Neuronal stem cell (in vitro differentiated cells): ENCODE measurements around the gene TGFB2.

Experiments used
- DNase-seq: peaks from one replicate; pipeline ENCODE4 v3.0.0-alpha.2; 2013; ENCODE audit warnings: low spot score
- H2AFZ ChIP-seq: one replicate; pipeline ENCODE4 v1.6.1; 2013; ENCODE audit warnings: mild to moderate bottlenecking, low read length, inconsistent platforms
- H2AK5ac ChIP-seq: 2 replicates; pipeline ENCODE4 v1.6.1; 2013; ENCODE audit warnings: low read depth, mild to moderate bottlenecking, inconsistent platforms, low read length, moderate library complexity, mixed read lengths
- H2BK120ac ChIP-seq: 2 replicates; pipeline ENCODE4 v1.6.1; 2013; ENCODE audit warnings: low read depth, mild to moderate bottlenecking, inconsistent platforms, low read length, moderate library complexity, mixed read lengths
- H2BK12ac ChIP-seq: one replicate; pipeline ENCODE4 v1.6.1; 2013; ENCODE audit warnings: low read length, inconsistent platforms
- H2BK15ac ChIP-seq: 2 replicates; pipeline ENCODE4 v1.6.1; 2013; ENCODE audit warnings: mild to moderate bottlenecking, low read length, inconsistent platforms, mixed read lengths
- H2BK5ac ChIP-seq: one replicate; pipeline ENCODE4 v1.6.1; 2013; ENCODE audit warnings: inconsistent platforms, mild to moderate bottlenecking, low read length, moderate library complexity
- H3K14ac ChIP-seq: one replicate; pipeline ENCODE4 v1.6.1; 2013; ENCODE audit warnings: low read length, inconsistent platforms
- H3K18ac ChIP-seq: 2 replicates; pipeline ENCODE4 v1.6.1; 2013; ENCODE audit warnings: low read length, inconsistent platforms
- H3K23ac ChIP-seq: 2 replicates; pipeline ENCODE4 v1.6.1; 2013; ENCODE audit warnings: low read depth, mild to moderate bottlenecking, mixed read lengths, low read length, inconsistent platforms; ENCODE audit not compliant: poor library complexity
- H3K27ac ChIP-seq: replicated peaks from 3 replicates; pipeline ENCODE4 v1.5.1; 2013; ENCODE audit warnings: low read length, inconsistent platforms
- H3K27me3 ChIP-seq, 3 experiments: 2 replicates each; pipeline ENCODE4 v1.6.1; 2013; ENCODE audit warnings: low read length in 3 of 3, mild to moderate bottlenecking in 2 of 3, inconsistent platforms in 1 of 3, low read depth in 1 of 3, mixed read lengths in 1 of 3, moderate library complexity in 1 of 3; ENCODE audit not compliant: control insufficient read depth in 3 of 3, insufficient read depth in 3 of 3
- H3K36me3 ChIP-seq, 2 donors: replicated peaks in 1 of 2; 2 replicates each; pipeline ENCODE4 v1.6.1; 2013; ENCODE audit warnings: low read length in 2 of 2; ENCODE audit not compliant: control insufficient read depth in 2 of 2, insufficient read depth in 2 of 2
- H3K4ac ChIP-seq: 2 replicates; pipeline ENCODE4 v1.6.1; 2013; ENCODE audit warnings: inconsistent platforms, mild to moderate bottlenecking, low read length, moderate library complexity
- H3K4me1 ChIP-seq, 2 donors: 1 replicate in 1 of 2; 2 replicates in 1 of 2; pipeline ENCODE4 v1.6.1; 2013; ENCODE audit warnings: low read length in 2 of 2, low read depth in 1 of 2; ENCODE audit not compliant: control insufficient read depth in 2 of 2, insufficient read depth in 1 of 2
- H3K4me2 ChIP-seq: one replicate; pipeline ENCODE4 v1.6.1; 2013; ENCODE audit warnings: mild to moderate bottlenecking, low read length, inconsistent platforms; ENCODE audit not compliant: insufficient read depth, poor library complexity, severe bottlenecking
- H3K4me3 ChIP-seq, 2 donors: 2 replicates each; pipeline ENCODE4 v1.5.1; 2013; ENCODE audit warnings: low read length in 2 of 2, mild to moderate bottlenecking in 2 of 2, inconsistent platforms in 1 of 2, moderate library complexity in 1 of 2
- H3K79me1 ChIP-seq: one replicate; pipeline ENCODE4 v1.6.1; 2013; ENCODE audit warnings: low read depth, mild to moderate bottlenecking, inconsistent platforms, low read length, moderate library complexity
- H3K9ac ChIP-seq: one replicate; pipeline ENCODE4 v1.6.1; 2013; ENCODE audit warnings: mild to moderate bottlenecking, low read depth, low read length, inconsistent platforms; ENCODE audit not compliant: poor library complexity
- H3K9me3 ChIP-seq, 2 donors: replicated peaks in 1 of 2; 2 replicates each; pipeline versions ENCODE3 to v1.6.1; 2013; ENCODE audit warnings: low read length in 2 of 2, mild to moderate bottlenecking in 2 of 2, inconsistent platforms in 1 of 2, low read depth in 1 of 2, mixed read lengths in 1 of 2, moderate library complexity in 1 of 2; ENCODE audit not compliant: control insufficient read depth in 2 of 2, insufficient read depth in 1 of 2
- H4K8ac ChIP-seq: one replicate; pipeline ENCODE4 v1.6.1; 2013; ENCODE audit warnings: low read depth, mild to moderate bottlenecking, inconsistent platforms, low read length, moderate library complexity
- H4K91ac ChIP-seq: one replicate; pipeline ENCODE4 v1.6.1; 2013; ENCODE audit warnings: low read length, low read depth, mild to moderate bottlenecking, inconsistent platforms; ENCODE audit not compliant: poor library complexity
- WGBS, 2 donors: extraction: QIAGEN DNeasy Blood & Tissue Kit; methylation state at CpG; one replicate each; pipeline ENCODE4 v1.1.7; 2013; ENCODE audit warnings: missing lambda C conversion rate in 2 of 2, mixed read lengths in 1 of 2; ENCODE audit not compliant: insufficient read length in 2 of 2, insufficient replicate concordance in 1 of 2; ENCODE audit errors: extremely low coverage in 2 of 2; 5-methylcytosine and 5-hydroxymethylcytosine counted together

The TGFB2 gene

GRCh38 chr1:218401998-218402785 is 57.1 kb downstream of the TGFB2 start:
- WGBS, 2 donors: no CpG with 5 or more reads among the region's 8 CpGs
- no peak overlapping the region for H4K91ac ChIP-seq
- H3K14ac ChIP-seq: no peak overlapping the region
- no peak overlapping the region for H4K8ac ChIP-seq
- H3K4me1 ChIP-seq: no peaks in the 10 kb centered on the region
- H2BK12ac ChIP-seq: no peak overlapping the region
- no peak overlapping the region for H3K4me3 ChIP-seq
- H2BK5ac ChIP-seq: no peak overlapping the region
- no peak overlapping the region for H2BK15ac ChIP-seq
- H3K27ac ChIP-seq: no peak overlapping the region
- peaks cover 0 to 3% of the 10 kb centered on the region in 2 donors for H3K9me3 ChIP-seq
- H2AFZ ChIP-seq: no peak overlapping the region
- no peak overlapping the region for H2BK120ac ChIP-seq
- H3K36me3 ChIP-seq: no peaks in the 10 kb centered on the region
- no peak overlapping the region for H3K23ac ChIP-seq
- no peaks in the 10 kb centered on the region for H3K27me3 ChIP-seq
- no peak overlapping the region for H2AK5ac ChIP-seq
- no peak overlapping the region for H3K18ac ChIP-seq
- no peak overlapping the region for H3K4ac ChIP-seq
- H3K4me2 ChIP-seq: no peak overlapping the region
- H3K79me1 ChIP-seq: no peaks in the 10 kb centered on the region
- no peak overlapping the region for H3K9ac ChIP-seq
- no peak for DNase-seq

GRCh38 chr1:218402786-218403120 is 57.6 kb downstream of the TGFB2 start:
- Histone ChIP-seq H3K23ac (no peak overlapping the region), H2BK5ac (no peak overlapping the region), H2BK15ac (no peak overlapping the region), H2BK12ac (no peak overlapping the region), H3K14ac (no peak overlapping the region), H4K91ac (no peak overlapping the region), H3K4me1 (no peaks in the 10 kb centered on the region), H3K9ac (no peak overlapping the region), H4K8ac (no peak overlapping the region), H3K27me3 (no peaks in the 10 kb centered on the region), H2AK5ac (no peak overlapping the region), H2AFZ (no peak overlapping the region), H3K4me3 (no peak overlapping the region), H2BK120ac (no peak overlapping the region), H3K4me2 (no peak overlapping the region), H3K9me3 (peaks cover 0 to 3% of the 10 kb centered on the region in 2 donors), H3K18ac (no peak overlapping the region), H3K4ac (no peak overlapping the region), H3K79me1 (no peaks in the 10 kb centered on the region), H3K36me3 (no peaks in the 10 kb centered on the region), H3K27ac (no peak overlapping the region)
- DNase-seq: no peak
- WGBS, 2 donors: no CpG with 5 or more reads among the region's 7 CpGs

GRCh38 chr1:218403300-218403699 is 58.2 kb downstream of the TGFB2 start:
- Histone ChIP-seq H4K8ac (no peak overlapping the region), H3K18ac (no peak overlapping the region), H3K4me2 (no peak overlapping the region), H3K4me3 (no peak overlapping the region), H3K4ac (no peak overlapping the region), H3K4me1 (no peaks in the 10 kb centered on the region), H2BK12ac (no peak overlapping the region), H2AFZ (no peak overlapping the region), H3K14ac (no peak overlapping the region), H2BK5ac (no peak overlapping the region), H3K9ac (no peak overlapping the region), H3K79me1 (no peaks in the 10 kb centered on the region), H2BK15ac (no peak overlapping the region), H3K27ac (no peak overlapping the region), H3K9me3 (peaks cover 0 to 3% of the 10 kb centered on the region in 2 donors), H3K36me3 (no peaks in the 10 kb centered on the region), H2BK120ac (no peak overlapping the region), H4K91ac (no peak overlapping the region), H3K23ac (no peak overlapping the region), H3K27me3 (no peaks in the 10 kb centered on the region), H2AK5ac (no peak overlapping the region)
- no peak for DNase-seq
- no CpG with 5 or more reads among the region's 7 CpGs for WGBS, 2 donors

DNA sequence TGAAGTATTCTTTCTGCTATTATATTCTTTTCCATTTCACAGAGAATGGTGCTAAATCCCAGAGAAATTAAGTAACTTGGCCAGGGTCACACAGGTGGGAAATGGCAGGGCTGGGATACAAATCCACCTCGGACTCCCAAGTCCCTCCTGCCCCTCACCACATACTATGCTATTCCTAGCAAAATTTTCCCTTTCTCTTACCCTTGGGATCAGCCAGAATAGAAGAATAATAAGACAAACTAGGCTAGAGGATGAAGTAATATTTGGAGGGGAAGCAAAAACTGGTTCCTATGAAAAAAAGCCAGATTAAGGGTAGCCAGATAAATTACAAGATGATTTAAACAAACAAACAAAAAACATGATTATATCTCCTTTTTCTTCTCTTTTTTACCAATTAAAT is 62.5 kb downstream of the TGFB2 start:
- H3K36me3 ChIP-seq: no peaks in the 10 kb centered on the region

More for the DNA sequence above, 62.5 kb downstream of the TGFB2 start:
- no peak overlapping the region for H2BK5ac ChIP-seq
- no peaks in the 10 kb centered on the region for H3K79me1 ChIP-seq
- no peaks in the 10 kb centered on the region for H3K9me3 ChIP-seq
- H3K4me1 ChIP-seq: peaks cover 0 to 3% of the 10 kb centered on the region in 2 donors
- no peak overlapping the region for H2AFZ ChIP-seq
- H2BK120ac ChIP-seq: no peak overlapping the region
- H4K8ac ChIP-seq: no peak overlapping the region
- no peak overlapping the region for H2AK5ac ChIP-seq
- no peak overlapping the region for H3K18ac ChIP-seq
- H3K4ac ChIP-seq: no peak overlapping the region
- H3K27ac ChIP-seq: no peak overlapping the region
- no peak overlapping the region for H3K14ac ChIP-seq
- H2BK12ac ChIP-seq: no peak overlapping the region
- H3K9ac ChIP-seq: no peak overlapping the region
- H3K27me3 ChIP-seq: no peaks in the 10 kb centered on the region
- WGBS, 2 donors: no CpG with 5 or more reads among the region's 1 CpG
- H2BK15ac ChIP-seq: no peak overlapping the region
- no peak overlapping the region for H3K4me2 ChIP-seq
- H3K4me3 ChIP-seq: no peak overlapping the region
- no peak overlapping the region for H4K91ac ChIP-seq
- no peak overlapping the region for H3K23ac ChIP-seq
- DNase-seq: no peak
